H9 (cell line): Measurements from ENCODE around the gene SRPK2. TPM values are rescaled to one million over a fixed set of nuclear protein-coding genes. Genes with fewer than 3 reads are reported as not detected.

ENCODE experiments used
- DNase-seq: peaks from one replicate; pipeline ENCODE4 v3.0.0-alpha.2; 2017
- H2AFZ ChIP-seq: one replicate; pipeline ENCODE4 v1.6.1; 2013; ENCODE audit warnings: mild to moderate bottlenecking, low read length, control low read depth, moderate library complexity
- H2AK5ac ChIP-seq: 2 replicates; pipeline ENCODE4 v1.6.1; 2013; ENCODE audit warnings: low read length, control low read depth, mixed read lengths; ENCODE audit not compliant: insufficient read length
- H2BK120ac ChIP-seq: one replicate; pipeline ENCODE4 v1.6.1; 2013; ENCODE audit warnings: low read depth, mild to moderate bottlenecking, low read length, control low read depth, inconsistent platforms; ENCODE audit not compliant: poor library complexity, severe bottlenecking
- H2BK12ac ChIP-seq: 2 replicates; pipeline ENCODE4 v1.6.1; 2013; ENCODE audit warnings: low read length, control low read depth, mixed read lengths, low read depth; ENCODE audit not compliant: insufficient read length
- H2BK15ac ChIP-seq: 2 replicates; pipeline ENCODE4 v1.6.1; 2013; ENCODE audit warnings: low read depth, low read length, control low read depth
- H2BK20ac ChIP-seq: one replicate; pipeline ENCODE4 v1.6.1; 2013; ENCODE audit warnings: low read depth, mild to moderate bottlenecking, low read length, control low read depth, inconsistent platforms; ENCODE audit not compliant: poor library complexity, severe bottlenecking
- H2BK5ac ChIP-seq: 2 replicates; pipeline ENCODE4 v1.6.1; 2013; ENCODE audit warnings: low read length, control low read depth, mixed read lengths; ENCODE audit not compliant: insufficient read length
- H3K14ac ChIP-seq: 2 replicates; pipeline ENCODE4 v1.6.1; 2013; ENCODE audit warnings: low read length, control low read depth; ENCODE audit not compliant: insufficient read depth
- H3K18ac ChIP-seq: 2 replicates; pipeline ENCODE4 v1.6.1; 2013; ENCODE audit warnings: low read depth, mild to moderate bottlenecking, mixed read lengths, low read length, control low read depth; ENCODE audit not compliant: insufficient read length
- H3K23ac ChIP-seq: 2 replicates; pipeline ENCODE4 v1.6.1; 2013; ENCODE audit warnings: low read length, control low read depth, mixed read lengths, low read depth; ENCODE audit not compliant: insufficient read length
- H3K23me2 ChIP-seq: 2 replicates; pipeline ENCODE4 v1.6.1; 2013; ENCODE audit warnings: low read depth, mild to moderate bottlenecking, mixed read lengths, low read length, control low read depth; ENCODE audit not compliant: insufficient read length, poor library complexity, severe bottlenecking
- H3K27ac ChIP-seq: 2 replicates; pipeline ENCODE4 v1.5.1; 2013; ENCODE audit warnings: low read length, control low read depth, mixed read lengths, low read depth; ENCODE audit not compliant: insufficient read length
- H3K27me3 ChIP-seq: 2 replicates; pipeline ENCODE4 v1.6.1; 2013; ENCODE audit warnings: low read length, control low read depth, inconsistent platforms; ENCODE audit not compliant: insufficient read depth
- H3K4ac ChIP-seq: 2 replicates; pipeline ENCODE4 v1.6.1; 2013; ENCODE audit warnings: low read depth, mild to moderate bottlenecking, control low read depth, inconsistent platforms, low read length, moderate library complexity
- H3K4me1 ChIP-seq: 2 replicates; pipeline ENCODE4 v1.6.1; 2013; ENCODE audit warnings: low read length, control low read depth, inconsistent platforms; ENCODE audit not compliant: insufficient read depth
- H3K4me2 ChIP-seq: 2 replicates; pipeline ENCODE4 v1.6.1; 2013; ENCODE audit warnings: low read length, control low read depth, mixed read lengths; ENCODE audit not compliant: insufficient read length, insufficient read depth
- H3K56ac ChIP-seq: 2 replicates; pipeline ENCODE4 v1.6.1; 2013; ENCODE audit warnings: low read depth, mild to moderate bottlenecking, mixed read lengths, low read length, control low read depth; ENCODE audit not compliant: insufficient read length
- H3K79me1 ChIP-seq: 2 replicates; pipeline ENCODE4 v1.6.1; 2013; ENCODE audit warnings: low read depth, mild to moderate bottlenecking, moderate library complexity, low read length, control low read depth, inconsistent platforms; ENCODE audit not compliant: insufficient read depth, poor library complexity, severe bottlenecking
- H3K79me2 ChIP-seq: 2 replicates; pipeline ENCODE4 v1.6.1; 2013; ENCODE audit warnings: low read length, control low read depth, inconsistent platforms; ENCODE audit not compliant: insufficient read depth
- H3K9ac ChIP-seq: 2 replicates; pipeline ENCODE4 v1.6.1; 2013; ENCODE audit warnings: low read length, control low read depth, mixed read lengths; ENCODE audit not compliant: insufficient read length; ENCODE audit errors: extremely low read depth
- H3K9me3 ChIP-seq: one replicate; pipeline ENCODE4 v1.6.1; 2013; ENCODE audit warnings: low read depth, low read length, inconsistent platforms; ENCODE audit not compliant: control insufficient read depth
- H3T11ph ChIP-seq: one replicate; pipeline ENCODE4 v1.6.1; 2013; ENCODE audit warnings: mild to moderate bottlenecking, low read length, control low read depth, inconsistent platforms
- H4K20me1 ChIP-seq: one replicate; pipeline ENCODE4 v1.6.1; 2013; ENCODE audit not compliant: control insufficient read depth, insufficient read length, insufficient read depth
- H4K5ac ChIP-seq: 2 replicates; pipeline ENCODE4 v1.6.1; 2013; ENCODE audit warnings: low read depth, mild to moderate bottlenecking, mixed read lengths, low read length, control low read depth; ENCODE audit not compliant: insufficient read length
- H4K8ac ChIP-seq: replicated peaks from 2 replicates; pipeline ENCODE4 v1.6.1; 2013; ENCODE audit warnings: low read length, control low read depth, mixed read lengths, low read depth; ENCODE audit not compliant: insufficient read length
- H4K91ac ChIP-seq: 2 replicates; pipeline ENCODE4 v1.6.1; 2013; ENCODE audit warnings: low read depth, mild to moderate bottlenecking, moderate library complexity, mixed read lengths, low read length, control low read depth; ENCODE audit not compliant: insufficient read length
- H3K27ac Mint-ChIP-seq, 3 experiments: 2 replicates in 2 of 3; 3 replicates in 1 of 3; pipeline ENCODE4 v1.8.0; 2020 to 2021; ENCODE audit warnings: mixed read lengths in 3 of 3, mild to moderate bottlenecking in 1 of 3, moderate library complexity in 1 of 3
- H3K27me3 Mint-ChIP-seq: 2 replicates; pipeline ENCODE4 v1.8.0; 2021; ENCODE audit warnings: low read depth, mild to moderate bottlenecking, moderate library complexity, mixed read lengths
- H3K36me3 Mint-ChIP-seq, 3 experiments: 2 replicates in 2 of 3; 3 replicates in 1 of 3; pipeline ENCODE4 v1.8.0; 2020 to 2021; ENCODE audit warnings: low read depth in 3 of 3, mixed read lengths in 3 of 3; ENCODE audit not compliant: insufficient read depth in 1 of 3
- H3K4me1 Mint-ChIP-seq, 2 experiments: 2 replicates each; pipeline ENCODE4 v1.8.0; 2020; ENCODE audit warnings: mixed read lengths in 2 of 2
- H3K4me3 Mint-ChIP-seq, 2 experiments: 2 replicates in 1 of 2; 3 replicates in 1 of 2; pipeline ENCODE4 v1.8.0; 2020 to 2021; ENCODE audit warnings: mild to moderate bottlenecking in 2 of 2, mixed read lengths in 2 of 2, moderate library complexity in 1 of 2
- H3K9me3 Mint-ChIP-seq, 2 experiments: 2 replicates in 1 of 2; 3 replicates in 1 of 2; pipeline ENCODE4 v1.8.0; 2020; ENCODE audit warnings: mild to moderate bottlenecking in 2 of 2, mixed read lengths in 2 of 2, moderate library complexity in 1 of 2
- CTCF ChIP-seq: fragments of 200-600 bp; sonication (generic); conservative IDR thresholded peaks from 3 replicates; pipeline ENCODE4 v1.8.0; 2021; ENCODE audit warnings: antibody characterized with exemption, mild to moderate bottlenecking
- WGBS: extraction: QIAGEN DNeasy Blood & Tissue Kit; methylation state at CpG from one replicate; pipeline ENCODE4 v1.1.7; 2013; ENCODE audit warnings: missing lambda C conversion rate, low lambda C conversion rate, mixed read lengths; ENCODE audit not compliant: insufficient read length; ENCODE audit errors: extremely low coverage; 5-methylcytosine and 5-hydroxymethylcytosine counted together
- total RNA-seq: library from RNA; stranded (reverse); gene quantifications from 2 replicates; pipeline ENCODE4 v1.2.1, GENCODE V29; 2021

The SRPK2 gene
- total RNA-seq, 1 experiment from 2014 or later, result 41.1 TPM

GRCh38 chr7:105131033-105131656, 257.6 kb downstream of the SRPK2 start:
- Histone ChIP-seq H3K4ac (no peak overlapping the region), H3K56ac (no peak overlapping the region), H3K4me1 (no peaks in the 10 kb centered on the region), H3K9me3 (no peaks in the 10 kb centered on the region), H2BK12ac (no peak overlapping the region), H2BK20ac (no peak overlapping the region), H2BK15ac (no peak overlapping the region), H3K18ac (no peak overlapping the region), H3K23ac (no peak overlapping the region), H3K27me3 (no peaks in the 10 kb centered on the region), H3K4me2 (no peak overlapping the region), H2BK5ac (no peak overlapping the region), H3K14ac (no peak overlapping the region), H3K27ac (no peak overlapping the region), H2AK5ac (no peak overlapping the region), H4K91ac (no peak overlapping the region), H3T11ph (no peak overlapping the region), H4K5ac (no peak overlapping the region), H3K23me2 (no peaks in the 10 kb centered on the region), H4K20me1 (no peaks in the 10 kb centered on the region), H3K79me1 (no peaks in the 10 kb centered on the region), H2AFZ (no peak overlapping the region), H3K79me2 (no peaks in the 10 kb centered on the region), H2BK120ac (no peak overlapping the region), H4K8ac (no peak overlapping the region), H3K9ac (no peak overlapping the region)
- DNase-seq, result no peak
- H3K27ac Mint-ChIP-seq, result peak overlapping the region in 1 of 3 experiments; percentile 28; a peak in 2 of 7 replicates
- TF ChIP-seq CTCF, result no peak
- no CpG with 5 or more reads among the region's 12 CpGs for WGBS
- H3K4me1 Mint-ChIP-seq, result peaks cover 15 to 17% of the 10 kb centered on the region in 2 experiments; a peak in 3 of 4 replicates
- no peak overlapping the region for H3K4me3 Mint-ChIP-seq
- H3K27me3 Mint-ChIP-seq, result no peaks in the 10 kb centered on the region
- H3K9me3 Mint-ChIP-seq, result no peaks in the 10 kb centered on the region
- H3K36me3 Mint-ChIP-seq, result peaks cover 6 to 27% (median 8%) of the 10 kb centered on the region in 3 experiments; a peak in 6 of 7 replicates
